Suppressor macrophage treated with lipopolysaccharide for 4 hours (primary cell): ENCODE measurements around the gene SIX1.

ENCODE experiments used
- DNase-seq: peaks from one replicate; pipeline ENCODE4 v3.0.0-alpha.2; 2020

The SIX1 gene

DNA sequence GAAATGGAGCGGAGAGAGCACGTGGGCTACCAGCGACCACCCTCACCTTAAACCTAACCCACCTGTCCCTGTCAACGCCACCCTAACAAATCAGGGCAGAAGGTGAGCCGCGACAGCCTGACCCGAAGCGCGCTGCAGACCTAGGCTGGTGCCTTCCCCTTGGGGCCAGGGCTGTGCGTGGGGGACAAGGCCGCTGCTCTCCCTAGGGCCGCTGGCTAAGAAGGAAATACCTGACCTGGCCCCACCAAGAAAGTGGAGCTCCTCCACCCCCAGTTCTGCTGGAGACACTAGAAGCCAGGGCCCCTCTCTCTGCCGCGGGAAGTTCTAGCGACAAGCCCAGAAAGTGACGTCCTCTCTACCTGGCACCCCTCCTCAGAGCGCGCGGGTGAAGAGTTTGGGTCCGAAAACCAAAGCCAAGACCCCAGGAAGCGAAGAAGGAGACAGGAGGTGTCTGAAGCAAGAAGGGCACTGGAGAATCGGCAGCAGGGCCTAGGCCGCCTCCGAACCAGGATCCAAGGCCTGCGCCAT, 7.5 kb downstream of the SIX1 start:
- DNase-seq, result no peak

DNA sequence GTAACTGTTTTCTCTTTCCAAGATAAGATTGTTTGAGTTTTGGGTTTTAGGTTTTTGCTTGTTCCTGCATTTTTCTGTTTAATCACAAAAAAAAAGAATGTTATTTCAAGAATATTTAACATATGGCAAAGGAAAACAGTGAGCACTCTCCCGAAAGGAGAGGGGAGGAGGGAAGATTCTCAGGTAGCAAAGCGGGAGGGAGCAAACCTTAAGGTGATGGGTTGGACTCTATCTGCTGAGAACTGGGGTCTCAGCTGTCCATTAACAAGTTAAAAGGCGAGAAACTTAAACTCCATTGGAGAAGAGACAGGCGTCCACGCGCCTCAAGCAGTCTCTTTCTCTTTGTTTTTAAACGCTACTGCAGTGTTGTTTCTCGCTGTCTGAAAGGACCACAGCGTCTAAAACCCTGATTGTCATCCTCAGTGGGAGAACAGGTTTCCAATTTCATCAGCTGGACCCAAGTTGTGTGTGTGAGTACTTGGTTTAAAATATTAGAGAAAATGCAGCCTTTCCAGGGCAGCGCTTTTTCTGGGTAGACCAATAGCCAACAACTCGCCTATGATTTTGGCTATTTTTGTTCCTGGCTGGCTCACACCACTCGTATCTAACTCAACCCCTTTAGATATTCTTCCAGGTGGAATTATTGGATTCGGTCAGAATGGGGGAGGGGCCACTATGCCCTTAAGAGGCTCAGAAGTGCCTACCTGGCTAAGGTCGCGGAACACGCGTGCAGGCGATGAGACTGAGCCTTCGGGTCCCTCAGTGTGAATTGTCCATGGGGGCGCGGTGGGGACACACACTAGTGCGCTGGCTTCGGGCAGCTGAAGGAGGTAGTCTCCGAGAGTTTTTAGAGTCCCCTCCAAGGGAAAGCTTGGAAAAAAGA, 8.2 kb downstream of the SIX1 start:
- DNase-seq, result no peak

DNA sequence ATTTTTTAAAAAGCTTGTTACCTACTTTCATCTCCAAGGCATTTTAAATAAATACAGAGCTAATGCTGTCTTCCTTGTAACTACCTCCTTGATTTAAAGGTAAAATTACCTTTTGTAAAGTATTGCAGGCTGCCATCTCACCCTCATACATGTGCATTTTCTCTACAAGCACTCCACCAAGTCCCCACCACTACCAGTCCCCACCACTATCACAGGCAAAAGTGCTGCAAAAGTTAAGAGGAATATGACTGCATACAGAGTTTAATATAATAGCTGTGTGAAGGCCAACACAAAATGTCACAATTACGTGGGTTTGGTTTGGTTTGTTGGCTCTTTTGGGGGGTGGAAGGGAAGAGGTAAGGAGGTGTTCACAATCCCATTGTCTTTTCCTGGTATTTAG, 9.6 kb downstream of the SIX1 start:
- DNase-seq, result no peak

DNA sequence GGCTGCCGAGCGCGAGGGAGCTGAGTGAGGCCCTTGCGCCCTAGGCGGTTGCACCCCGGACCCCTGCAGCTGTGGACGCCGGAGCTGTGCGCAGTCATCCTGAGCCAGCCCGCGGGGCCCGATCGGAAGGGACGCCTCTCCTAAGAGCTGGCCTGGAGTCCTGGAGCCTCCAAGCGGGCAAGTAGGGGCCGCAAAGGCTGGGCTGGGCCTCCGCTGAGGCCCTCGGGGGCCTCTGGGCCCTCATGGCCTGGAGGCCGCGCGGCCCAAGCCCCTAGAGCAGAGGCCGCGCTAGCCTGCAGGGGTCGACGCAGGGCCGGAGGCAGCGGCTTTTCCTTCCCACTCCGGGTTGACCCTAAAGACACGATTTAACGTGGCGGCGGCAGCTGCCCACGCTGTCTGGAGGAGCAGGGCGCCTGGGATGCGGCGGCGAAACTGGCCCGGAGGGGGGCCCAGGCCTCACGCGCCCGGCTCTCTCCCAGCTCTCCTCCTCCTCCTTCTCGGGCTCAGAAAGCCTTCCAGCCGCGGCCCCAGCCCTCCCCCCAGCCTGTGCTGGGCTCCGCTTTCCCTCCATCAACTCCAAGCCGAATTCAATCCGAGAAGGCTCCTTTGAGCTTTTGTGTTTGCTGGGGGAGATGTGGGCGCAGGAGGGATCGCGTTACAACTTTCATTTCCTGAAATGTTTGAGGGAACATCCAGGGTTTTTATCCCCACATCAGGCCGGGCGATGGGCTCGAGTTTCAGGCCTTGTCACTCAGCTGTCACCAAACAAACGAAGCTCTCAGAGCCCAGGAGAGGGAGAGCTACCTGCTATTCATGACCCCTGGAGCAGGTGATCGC, 11.6 kb downstream of the SIX1 start:
- DNase-seq, result no peak

DNA sequence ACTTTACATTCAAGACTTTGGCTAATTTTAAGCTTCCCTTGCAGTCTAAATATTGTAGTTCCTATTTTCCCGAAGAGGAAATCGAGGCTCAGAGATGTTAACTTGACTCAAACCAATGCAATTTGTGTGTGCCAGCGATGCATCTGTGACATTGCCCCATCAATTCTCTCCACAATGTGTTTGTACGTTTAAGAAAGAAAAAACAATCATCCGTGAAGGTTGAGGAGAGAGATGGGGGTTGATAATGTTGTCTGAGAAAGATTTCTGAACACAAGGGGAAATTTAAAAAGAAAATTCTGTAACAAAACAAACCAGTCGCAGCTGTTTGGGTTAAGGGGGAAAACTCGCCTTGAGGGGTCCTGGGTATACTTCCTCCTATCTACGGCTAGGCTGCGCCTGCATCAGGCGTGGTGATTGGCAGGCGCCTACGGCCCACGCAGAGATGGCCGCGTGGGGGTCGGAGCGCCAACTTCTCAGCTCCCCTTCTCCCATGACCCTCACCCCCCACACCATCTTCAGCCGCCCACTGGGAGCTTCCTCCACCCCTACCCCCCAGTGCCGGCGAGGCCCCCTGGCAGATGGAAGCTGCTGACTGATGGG, 12.3 kb downstream of the SIX1 start:
- no peak for DNase-seq

DNA sequence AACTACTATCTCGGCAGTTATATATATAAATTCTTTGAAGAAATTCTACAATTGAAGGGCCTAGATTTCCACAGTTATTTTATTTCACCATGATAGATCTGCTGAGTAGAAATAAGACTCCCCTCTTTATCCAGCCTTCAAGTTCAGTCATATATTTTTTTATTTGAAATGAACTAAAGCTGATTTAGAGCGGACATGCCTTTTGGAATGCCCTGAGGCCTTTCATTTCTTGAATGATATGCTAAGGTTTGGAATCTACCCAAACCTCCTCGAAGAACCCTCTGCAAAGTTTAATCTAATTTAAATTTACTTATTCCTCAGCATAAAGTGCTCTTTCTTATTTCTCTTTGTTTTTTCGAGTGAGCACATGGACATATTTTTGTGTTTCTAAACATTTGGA, 15.1 kb downstream of the SIX1 start:
- no peak for DNase-seq

DNA sequence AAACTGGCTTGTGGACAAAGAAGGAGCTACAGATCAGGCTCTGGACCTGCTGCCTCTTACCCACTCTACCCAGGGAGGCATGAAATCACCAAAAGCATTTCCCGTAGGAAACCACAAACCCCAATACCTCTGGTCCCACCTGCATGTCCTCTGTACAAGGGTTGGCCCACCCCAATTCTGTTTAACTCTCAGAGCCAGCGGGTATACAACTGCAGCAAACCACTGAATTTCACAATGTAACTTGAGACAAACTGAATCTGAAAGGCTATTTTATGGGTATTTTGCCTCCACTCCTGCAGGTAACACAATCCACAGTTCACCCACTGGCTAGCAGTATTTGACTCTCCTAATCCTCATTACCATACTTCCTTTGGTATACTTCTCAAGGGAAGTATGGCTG, 16.5 kb downstream of the SIX1 start:
- DNase-seq, result no peak

DNA sequence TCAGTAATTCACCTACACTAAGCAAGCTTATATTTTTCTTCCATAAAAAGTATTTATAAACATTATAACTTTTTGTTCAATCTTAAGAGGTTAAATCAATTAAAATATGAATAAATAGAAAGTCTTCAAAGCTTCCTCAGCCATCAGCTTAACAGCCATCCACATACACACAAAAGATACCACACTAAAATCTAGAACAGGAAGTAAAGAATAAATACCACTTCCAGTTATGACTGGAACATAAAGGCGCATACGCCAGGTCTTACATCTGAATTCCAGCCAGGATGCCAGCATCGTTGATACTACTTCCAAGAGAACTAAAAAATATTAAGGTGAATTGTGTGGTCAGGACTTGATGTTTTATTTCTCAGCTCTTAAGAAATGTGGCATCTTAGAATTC, 17.0 kb downstream of the SIX1 start:
- DNase-seq, result no peak

DNA sequence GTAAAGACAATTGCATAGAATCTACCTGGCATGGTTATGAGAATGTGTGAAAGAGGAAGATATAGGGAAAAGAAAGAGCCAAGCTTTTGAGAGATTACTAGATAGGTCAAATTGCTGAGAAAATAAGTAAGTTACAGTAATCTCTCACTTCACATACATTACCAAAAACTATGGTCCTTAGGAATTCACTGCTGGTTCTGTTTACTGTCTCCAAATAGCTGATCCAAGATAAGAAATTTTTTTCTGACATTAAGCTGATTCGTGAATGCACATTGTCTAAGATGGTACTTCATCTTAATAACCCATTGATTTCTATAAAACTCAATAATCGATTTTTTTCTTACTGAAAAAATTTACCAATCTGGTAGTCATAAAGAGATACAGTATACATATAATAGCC, 17.4 kb downstream of the SIX1 start:
- no peak for DNase-seq

DNA sequence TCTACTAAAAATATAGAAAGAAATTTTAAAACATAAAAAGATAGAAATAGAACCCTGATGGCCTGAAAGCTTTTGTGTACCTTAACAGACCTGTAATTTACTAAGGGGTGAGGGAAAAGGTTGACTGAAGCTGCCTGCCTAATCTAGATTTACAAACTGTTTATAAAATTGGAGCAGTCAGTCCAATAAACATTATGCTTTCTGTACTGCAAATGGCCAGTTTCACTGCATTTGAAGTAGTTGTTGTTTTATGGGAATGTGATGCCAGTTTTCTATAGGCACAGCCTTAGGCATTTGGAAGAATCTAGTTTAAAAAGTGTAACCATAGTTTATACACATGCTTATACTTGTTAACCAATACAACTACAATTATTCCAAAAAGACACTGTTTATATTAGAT, 19.1 kb downstream of the SIX1 start:
- DNase-seq, result no peak

DNA sequence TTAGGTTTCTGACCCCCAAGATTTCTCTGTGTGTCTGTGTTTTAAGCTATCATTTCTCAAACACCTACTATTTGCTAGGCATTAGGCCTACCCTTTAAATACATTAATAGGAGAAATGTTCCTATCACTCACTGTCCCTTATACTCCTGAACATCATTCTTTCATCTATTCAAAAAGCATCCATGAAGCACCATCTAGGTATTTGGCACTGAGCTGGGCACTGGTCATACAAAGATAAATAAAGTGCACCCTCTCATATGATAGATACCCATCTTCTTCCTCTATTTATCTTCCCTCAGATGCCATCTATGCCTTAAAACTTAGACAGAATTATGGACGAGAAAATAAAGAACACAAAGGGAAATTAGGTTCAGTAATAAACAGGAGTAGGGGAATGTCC, 20.4 kb downstream of the SIX1 start:
- no peak for DNase-seq

DNA sequence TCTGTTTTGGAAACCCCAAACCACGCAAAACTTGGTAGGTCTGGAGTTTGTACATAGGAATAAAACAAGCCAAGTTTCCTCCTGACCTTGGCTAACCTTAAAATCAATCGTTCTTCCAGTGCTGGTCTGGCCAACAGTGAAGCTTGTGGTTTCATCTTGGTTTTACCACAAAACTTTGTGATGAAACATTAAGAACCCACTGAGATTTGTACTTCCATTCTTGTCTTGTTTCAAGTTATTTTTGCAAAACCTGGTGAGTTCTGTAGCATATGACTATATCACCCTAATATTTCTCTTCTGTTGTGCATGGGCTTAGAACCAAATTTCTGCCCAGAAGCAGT, 26.4 kb downstream of the SIX1 start:
- DNase-seq, result no peak

DNA sequence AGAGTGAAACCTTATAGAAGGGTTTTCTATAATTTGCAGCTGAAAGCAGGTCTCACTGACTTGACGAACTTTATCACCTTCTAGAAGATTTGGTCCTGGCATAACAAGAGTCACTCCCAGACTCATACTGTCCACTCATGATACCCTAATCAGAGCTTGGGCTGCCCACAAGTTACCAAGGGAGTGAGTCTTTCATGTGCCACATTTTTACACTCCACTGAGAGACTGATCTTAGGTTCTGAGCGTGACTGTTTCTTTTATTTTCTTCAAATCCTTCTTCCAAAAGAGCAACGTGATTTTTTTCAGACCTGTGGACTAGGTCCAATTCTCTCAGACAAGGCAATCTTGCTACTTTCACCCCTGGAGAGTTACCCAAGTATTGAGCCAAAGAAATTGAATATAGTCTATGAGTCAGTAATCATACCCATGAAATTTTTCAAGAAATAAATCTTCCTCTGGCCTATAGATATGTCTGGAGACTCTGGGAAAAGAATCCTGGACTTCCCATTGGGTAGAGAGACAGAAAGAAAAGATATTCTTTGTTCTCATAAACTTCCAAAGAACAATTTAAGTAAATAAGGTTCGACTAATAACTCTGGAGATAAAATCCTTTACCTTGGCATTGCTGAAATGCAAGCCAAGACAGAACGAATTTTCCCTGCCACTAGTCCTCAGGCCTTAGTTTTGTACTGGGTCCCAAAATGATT, 26.9 kb downstream of the SIX1 start:
- no peak for DNase-seq

DNA sequence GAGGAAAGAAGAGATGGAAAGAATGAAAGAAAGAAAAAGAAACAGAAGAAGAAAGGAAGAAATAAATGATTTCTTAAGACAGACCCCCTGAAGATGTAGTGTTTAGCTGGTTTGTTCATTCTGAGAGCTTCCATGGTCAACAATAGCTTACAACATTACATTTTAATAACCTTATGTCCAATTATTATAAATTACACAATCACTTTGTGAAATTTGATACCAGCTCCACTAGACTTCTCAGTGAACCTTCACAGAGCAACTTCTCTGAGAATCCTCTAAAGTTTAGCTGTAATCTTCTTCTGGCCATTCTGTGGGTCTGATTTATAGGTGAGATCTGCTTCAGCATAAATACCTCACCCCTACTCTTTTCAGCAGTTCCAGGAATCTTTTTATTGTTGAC, 27.9 kb downstream of the SIX1 start:
- DNase-seq, result no peak

DNA sequence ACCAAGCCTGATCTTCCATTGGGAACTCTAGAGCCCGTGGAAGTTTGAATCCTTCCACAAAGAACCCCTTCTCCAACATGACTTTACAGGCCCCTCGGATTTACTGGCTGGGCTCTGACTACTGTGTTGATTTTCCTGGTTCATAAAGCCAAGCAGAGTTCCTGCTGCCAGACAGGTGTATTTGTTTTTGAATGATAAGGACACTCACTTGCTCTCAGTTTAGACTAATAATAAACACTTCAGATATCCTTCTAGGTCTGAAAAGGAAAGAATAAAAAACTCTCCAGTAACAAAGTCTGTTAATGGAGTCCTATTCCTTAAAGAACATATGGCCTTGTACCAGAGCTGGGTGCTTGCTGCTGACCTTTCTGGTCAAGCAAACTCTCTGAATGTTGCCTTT, 31.0 kb downstream of the SIX1 start:
- DNase-seq, result no peak

DNA sequence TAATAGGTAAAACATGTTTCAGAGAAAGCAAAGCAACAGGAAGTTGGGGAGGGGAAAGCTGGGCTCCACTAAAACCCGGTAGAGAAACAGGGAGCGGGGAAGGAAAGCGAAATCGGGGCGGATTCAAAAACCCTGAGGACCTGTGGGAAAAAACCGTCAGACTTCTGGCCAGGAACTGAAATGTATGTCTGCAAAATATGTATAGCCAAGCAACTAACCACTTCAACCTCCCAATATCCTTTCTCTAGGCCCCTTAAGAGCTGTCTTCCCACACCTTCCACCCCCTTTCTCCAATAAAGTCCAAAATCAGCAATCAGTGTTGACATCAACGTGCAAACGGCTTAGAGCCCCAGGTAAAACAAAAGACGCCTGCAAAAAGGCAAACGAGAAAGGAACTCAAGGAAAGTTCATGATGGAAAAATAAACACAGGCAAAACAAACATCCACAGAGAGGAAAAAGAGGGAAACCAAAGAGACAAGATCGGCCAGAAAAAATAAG, 32.8 kb downstream of the SIX1 start:
- no peak for DNase-seq

DNA sequence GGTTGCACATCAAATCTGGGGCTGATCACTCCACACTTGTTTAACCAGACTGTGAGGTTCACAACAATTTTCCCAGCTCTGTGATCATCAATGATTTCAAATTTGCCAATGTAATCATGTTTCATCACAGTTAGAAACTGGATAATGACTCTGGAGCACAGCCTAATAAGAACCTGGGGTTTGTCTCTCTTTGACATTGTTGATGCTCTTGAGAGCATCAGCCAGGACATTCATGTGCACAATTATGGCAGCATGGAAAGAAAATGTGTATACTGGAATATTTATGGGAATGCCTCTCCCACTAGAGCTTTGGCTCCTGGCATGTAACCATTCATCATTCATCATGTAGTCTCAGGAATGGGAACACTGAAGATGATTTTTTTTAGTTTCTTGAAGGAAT, 47.0 kb downstream of the SIX1 start:
- DNase-seq, result no peak

DNA sequence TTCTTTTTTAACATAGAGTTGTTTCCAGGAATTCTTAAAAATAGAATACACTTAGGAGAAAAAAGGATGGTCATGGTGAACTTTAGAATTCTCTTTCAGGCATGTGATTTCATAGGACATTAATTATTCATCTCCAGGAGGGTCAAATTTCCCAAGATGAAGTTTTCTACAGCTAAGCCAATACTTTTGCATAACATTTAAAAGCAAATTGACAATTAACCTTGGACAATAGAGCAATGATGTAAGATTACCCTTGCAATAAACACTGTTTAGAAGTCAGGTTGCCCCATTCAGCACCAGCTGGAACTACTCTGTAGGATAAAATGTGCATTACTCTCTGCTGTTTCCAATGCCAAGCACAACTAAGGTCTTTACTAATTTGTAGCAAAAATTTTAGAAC, 49.5 kb downstream of the SIX1 start:
- DNase-seq, result no peak

DNA sequence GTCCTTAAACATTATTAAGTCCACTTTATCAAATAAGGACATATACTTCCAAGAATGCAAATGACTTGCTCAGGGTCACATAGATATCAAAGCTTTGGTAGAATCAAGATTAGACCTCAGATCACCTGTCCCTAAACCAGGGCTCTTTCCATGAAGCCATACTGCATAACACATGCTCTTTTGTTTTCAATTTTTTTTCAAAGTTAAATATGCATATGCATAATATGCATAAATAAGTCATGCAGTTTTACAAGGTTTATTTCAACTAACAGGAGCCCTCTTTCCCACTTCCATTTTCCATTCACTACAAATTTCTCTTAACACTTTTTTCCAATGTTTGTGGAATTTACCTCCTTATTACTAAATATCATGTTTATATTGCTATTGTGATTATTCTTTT, 53.1 kb downstream of the SIX1 start:
- no peak for DNase-seq

DNA sequence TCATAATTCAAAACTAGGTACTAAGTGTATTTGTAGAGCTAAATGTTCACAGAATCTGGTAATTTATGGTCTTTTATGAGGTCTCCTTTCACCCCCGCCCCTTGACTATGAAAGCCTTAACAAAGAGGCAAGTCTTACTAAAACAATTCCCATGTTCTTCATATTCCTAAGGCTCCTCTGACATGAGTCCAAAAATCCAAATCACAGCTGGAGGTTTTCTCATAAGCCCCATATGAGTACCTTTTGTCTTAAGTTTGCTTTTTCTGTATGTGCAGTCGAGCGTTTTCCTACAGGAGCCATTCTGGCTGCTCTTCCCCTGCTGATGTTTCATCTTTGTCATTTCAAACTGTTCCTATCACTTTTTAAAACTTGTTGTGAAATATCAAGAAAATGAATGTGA, 55.2 kb downstream of the SIX1 start:
- DNase-seq, result no peak
